Stimulated activated naive CD8-positive, alpha-beta T cell treated with anti-CD3 and anti-CD28 coated beads, Interleukin-15, Interleukin-2, amounts not matched to agents 100 ng/mL and 50 ng/mL, for 24 hours (primary cell): ENCODE results near the gene STARD13.

Experiments used
- H3K27ac Mint-ChIP-seq: one replicate; pipeline ENCODE4 v1.8.0; 2021; ENCODE audit warnings: mild to moderate bottlenecking, mixed read lengths
- H3K27me3 Mint-ChIP-seq: one replicate; pipeline ENCODE4 v1.8.0; 2021; ENCODE audit warnings: mixed read lengths
- H3K36me3 Mint-ChIP-seq: one replicate; pipeline ENCODE4 v1.8.0; 2021; ENCODE audit warnings: low read depth, mixed read lengths
- H3K4me1 Mint-ChIP-seq: one replicate; pipeline ENCODE4 v1.8.0; 2021; ENCODE audit warnings: low read depth, mixed read lengths
- H3K4me3 Mint-ChIP-seq: one replicate; pipeline ENCODE4 v1.8.0; 2021; ENCODE audit warnings: mild to moderate bottlenecking, mixed read lengths
- H3K9me3 Mint-ChIP-seq: one replicate; pipeline ENCODE4 v1.8.0; 2021; ENCODE audit warnings: mixed read lengths

Gene STARD13

GRCh38 chr13:33204130-33204927 is 81.2 kb downstream of the STARD13 start:
- Mint-ChIP-seq H3K27me3 (peaks cover 14% of the 10 kb centered on the region), H3K36me3 (no peaks in the 10 kb centered on the region), H3K9me3 (no peaks in the 10 kb centered on the region), H3K4me3 (no peak overlapping the region), H3K27ac (no peak overlapping the region), H3K4me1 (peaks cover 23% of the 10 kb centered on the region)

GRCh38 chr13:33202644-33203169 is 82.8 kb downstream of the STARD13 start:
- peaks cover 23% of the 10 kb centered on the region for H3K4me1 Mint-ChIP-seq
- no peaks in the 10 kb centered on the region for H3K9me3 Mint-ChIP-seq
- no peak overlapping the region for H3K27ac Mint-ChIP-seq
- no peaks in the 10 kb centered on the region for H3K36me3 Mint-ChIP-seq
- H3K27me3 Mint-ChIP-seq, result peaks cover 14% of the 10 kb centered on the region
- H3K4me3 Mint-ChIP-seq, result no peak overlapping the region

GRCh38 chr13:33201659-33202058 is 83.9 kb downstream of the STARD13 start:
- H3K9me3 Mint-ChIP-seq, result no peaks in the 10 kb centered on the region
- no peaks in the 10 kb centered on the region for H3K36me3 Mint-ChIP-seq
- peaks cover 23% of the 10 kb centered on the region for H3K4me1 Mint-ChIP-seq
- H3K27ac Mint-ChIP-seq, result no peak overlapping the region
- peaks cover 16% of the 10 kb centered on the region for H3K27me3 Mint-ChIP-seq
- H3K4me3 Mint-ChIP-seq, result no peak overlapping the region

GRCh38 chr13:33199289-33199850 is 86.2 kb downstream of the STARD13 start:
- Mint-ChIP-seq H3K9me3 (no peaks in the 10 kb centered on the region), H3K27me3 (peaks cover 12% of the 10 kb centered on the region)

GRCh38 chr13:33197541-33197971 is 88.0 kb downstream of the STARD13 start:
- Mint-ChIP-seq H3K4me1 (peaks cover 4% of the 10 kb centered on the region), H3K27me3 (peaks cover 15% of the 10 kb centered on the region), H3K36me3 (no peaks in the 10 kb centered on the region), H3K4me3 (no peak overlapping the region), H3K27ac (no peak overlapping the region), H3K9me3 (no peaks in the 10 kb centered on the region)

More at GRCh38 chr13:33199289-33199850, 86.2 kb downstream of the STARD13 start:
- Mint-ChIP-seq H3K4me1 (peaks cover 14% of the 10 kb centered on the region), H3K27ac (no peak overlapping the region), H3K36me3 (no peaks in the 10 kb centered on the region), H3K4me3 (no peak overlapping the region)

GRCh38 chr13:33196767-33197166 is 88.8 kb downstream of the STARD13 start:
- Mint-ChIP-seq H3K27me3 (peaks cover 10% of the 10 kb centered on the region), H3K4me3 (no peak overlapping the region), H3K27ac (no peak overlapping the region)

GRCh38 chr13:33195693-33196464 is 89.7 kb downstream of the STARD13 start:
- Mint-ChIP-seq H3K27ac (no peak overlapping the region), H3K27me3 (peaks cover 10% of the 10 kb centered on the region), H3K4me1 (no peaks in the 10 kb centered on the region), H3K9me3 (no peaks in the 10 kb centered on the region), H3K4me3 (no peak overlapping the region), H3K36me3 (no peaks in the 10 kb centered on the region)

More at GRCh38 chr13:33196767-33197166, 88.8 kb downstream of the STARD13 start:
- Mint-ChIP-seq H3K36me3 (no peaks in the 10 kb centered on the region), H3K9me3 (no peaks in the 10 kb centered on the region), H3K4me1 (no peaks in the 10 kb centered on the region)

DNA sequence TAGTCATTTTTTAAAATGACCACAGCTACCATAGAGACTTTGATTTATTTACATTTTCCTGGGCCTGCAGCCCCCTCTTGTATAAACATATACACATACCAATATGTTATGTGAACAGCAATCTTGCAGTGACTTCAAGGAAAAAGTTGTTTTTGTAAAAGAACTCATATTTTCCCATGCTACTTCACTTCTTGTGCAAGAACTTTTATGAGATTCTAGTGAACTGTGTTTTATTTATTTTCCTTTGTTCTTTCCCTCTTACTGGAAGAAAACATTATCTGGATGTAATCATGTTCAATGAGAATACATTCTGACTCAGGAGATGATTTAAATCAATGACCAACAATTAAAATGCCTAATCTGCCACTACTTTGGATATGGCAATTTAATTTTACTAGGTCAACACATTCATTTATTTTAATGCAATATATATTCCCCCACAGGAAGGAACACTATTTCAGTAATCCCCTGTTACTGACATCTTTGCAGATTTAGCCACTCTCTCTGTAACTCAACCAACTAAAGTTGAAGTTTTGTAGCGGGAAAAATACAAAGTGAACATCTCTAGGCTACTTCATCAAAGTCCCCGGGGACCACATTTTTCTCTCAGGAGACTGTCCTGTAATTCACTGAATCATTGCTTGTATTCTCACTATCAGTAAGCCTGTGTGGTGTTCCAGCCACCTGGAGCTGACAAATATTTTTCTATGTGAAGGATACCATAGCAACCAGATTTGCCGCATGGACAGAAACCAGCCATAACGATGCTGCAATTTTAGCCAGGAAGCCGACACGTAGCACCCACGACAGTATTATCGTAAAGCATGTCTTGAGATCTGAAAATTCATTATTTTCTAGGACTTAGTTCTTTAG is 90.5 kb downstream of the STARD13 start:
- Mint-ChIP-seq H3K9me3 (no peaks in the 10 kb centered on the region), H3K36me3 (no peaks in the 10 kb centered on the region), H3K4me3 (no peak overlapping the region), H3K27me3 (peaks cover 10% of the 10 kb centered on the region), H3K27ac (no peak overlapping the region), H3K4me1 (no peaks in the 10 kb centered on the region)

- Mint-ChIP-seq H3K4me1 (no peaks in the 10 kb centered on the region), H3K27me3 (peaks cover 10% of the 10 kb centered on the region), H3K4me3 (no peak overlapping the region), H3K27ac (no peak overlapping the region), H3K9me3 (no peaks in the 10 kb centered on the region), H3K36me3 (no peaks in the 10 kb centered on the region)
These were observed 92.1 kb downstream of the STARD13 start for GRCh38 chr13:33193428-33193974.

DNA sequence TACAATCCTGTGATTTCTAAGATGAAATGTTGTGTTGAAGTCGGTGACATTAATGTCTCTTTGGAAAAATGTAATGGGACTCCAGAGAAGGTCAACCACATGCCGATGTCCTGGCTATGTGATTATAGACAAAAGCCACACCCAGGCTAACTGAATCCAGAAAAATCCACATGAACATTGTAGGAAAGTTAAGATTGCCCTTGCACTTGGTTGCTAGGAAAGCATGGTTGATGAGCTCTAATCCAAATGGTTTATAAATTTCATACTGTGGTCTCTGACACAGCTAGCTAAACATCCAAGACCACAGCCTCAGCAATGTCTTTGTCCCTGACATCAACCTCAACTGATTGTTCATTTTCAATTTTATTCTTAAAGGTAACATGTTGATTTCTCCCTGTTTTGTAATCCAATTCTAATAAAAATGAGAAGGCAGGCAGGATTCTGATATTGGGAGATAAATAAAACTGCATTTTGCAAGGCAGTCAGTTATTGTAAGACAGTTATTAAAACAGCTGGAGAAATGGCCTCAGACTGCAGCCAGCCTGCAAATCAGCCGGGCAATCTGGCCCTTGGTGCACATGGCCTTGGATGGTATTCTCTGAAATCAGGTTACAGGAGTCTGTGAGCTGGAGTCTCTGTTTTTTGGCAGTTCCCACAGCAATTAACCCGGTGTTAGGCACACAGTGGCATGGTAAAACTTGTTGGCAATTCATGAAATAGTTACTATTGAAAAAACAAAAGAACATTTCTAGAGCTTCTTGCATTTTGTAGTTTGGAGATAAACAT is 93.9 kb downstream of the STARD13 start:
- Mint-ChIP-seq H3K4me3 (no peak overlapping the region), H3K36me3 (no peaks in the 10 kb centered on the region), H3K9me3 (no peaks in the 10 kb centered on the region), H3K27me3 (peaks cover 8% of the 10 kb centered on the region), H3K4me1 (peaks cover 13% of the 10 kb centered on the region), H3K27ac (no peak overlapping the region)

- H3K27ac Mint-ChIP-seq, result no peak overlapping the region
- H3K36me3 Mint-ChIP-seq, result no peaks in the 10 kb centered on the region
- H3K4me3 Mint-ChIP-seq, result no peak overlapping the region
- H3K4me1 Mint-ChIP-seq, result peaks cover 13% of the 10 kb centered on the region
- H3K27me3 Mint-ChIP-seq, result peaks cover 5% of the 10 kb centered on the region
- no peaks in the 10 kb centered on the region for H3K9me3 Mint-ChIP-seq
These were observed 96.1 kb downstream of the STARD13 start for GRCh38 chr13:33189470-33189869.

GRCh38 chr13:33188093-33188882 is 97.3 kb downstream of the STARD13 start:
- Mint-ChIP-seq H3K9me3 (no peaks in the 10 kb centered on the region), H3K36me3 (no peaks in the 10 kb centered on the region), H3K4me3 (no peak overlapping the region), H3K4me1 (peaks cover 13% of the 10 kb centered on the region), H3K27me3 (peaks cover 7% of the 10 kb centered on the region), H3K27ac (no peak overlapping the region)

DNA sequence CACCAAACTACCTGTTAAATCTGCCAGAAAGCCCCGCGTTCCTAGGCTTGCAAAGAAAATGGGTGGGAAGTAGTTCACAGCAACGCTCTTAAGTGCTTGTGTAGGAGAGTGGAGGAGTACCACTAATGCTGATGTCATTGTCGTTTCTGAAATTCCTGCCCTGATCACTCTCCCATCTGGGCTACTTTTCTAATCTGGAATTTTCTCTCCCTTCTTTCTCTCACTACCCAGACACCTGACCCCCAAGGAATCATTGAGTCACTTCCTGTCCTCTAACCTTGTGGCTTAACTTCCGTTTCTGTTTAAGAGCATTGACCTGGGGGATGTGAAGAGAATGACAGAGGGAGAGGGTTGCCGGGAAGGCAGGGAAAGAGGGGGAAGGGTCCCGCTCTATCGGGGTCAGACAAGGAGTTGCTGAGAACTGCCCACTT is 98.7 kb downstream of the STARD13 start:
- Mint-ChIP-seq H3K27ac (peak overlapping the region; percentile 53), H3K4me1 (peaks cover 13% of the 10 kb centered on the region), H3K9me3 (no peaks in the 10 kb centered on the region), H3K4me3 (no peak overlapping the region), H3K36me3 (no peaks in the 10 kb centered on the region), H3K27me3 (peaks cover 5% of the 10 kb centered on the region)
